ENCODE results near the gene KIF5C.

KIF5C gene

GRCh38 chr2:149031396-149031795 is 156.4 kb downstream of the KIF5C start (continued):
- TF ChIP-seq ZBTB11 (tag by site-specific recombination; conservative IDR thresholded peaks at IDR 0.05; ENCODE audit: low read depth) (no peak), ATF2 (tag by site-specific recombination; IDR thresholded peaks at IDR 0.05; ENCODE audit: low read depth) (no peak), ZNF48 (tag by site-specific recombination; IDR thresholded peaks at IDR 0.05) (no peak)

- no peaks in the 10 kb centered on the region for H3K9me3 ChIP-seq (ENCODE audit: control insufficient read depth, insufficient read depth, low read depth, low read length)
- CTCF ChIA-PET, result interaction anchor here (3.7 kb wide), 1 partner anchor 16 kb away, joined by 15 read pairs; no protein-coding TSS in a partner anchor
- no peaks in the 10 kb centered on the region for H3K36me3 ChIP-seq (ENCODE audit: control insufficient read depth in 2 of 2, insufficient read depth in 1 of 2, low read length in 2 of 2)
- TF ChIP-seq ZSCAN4 (tag by site-specific recombination; IDR thresholded peaks at IDR 0.05) (peak; percentile 30; the same call in 1 of the 2 replicates), EGR2 (tag by site-specific recombination; IDR thresholded peaks at IDR 0.05; ENCODE audit: low read depth) (peak; percentile 91), KLF1 (tag by site-specific recombination; IDR thresholded peaks at IDR 0.05) (peak; percentile 42; the same call in 1 of the 2 replicates), ZNF776 (tag by site-specific recombination; IDR thresholded peaks at IDR 0.05; ENCODE audit: borderline replicate concordance) (no peak), CTCF (tag by site-specific recombination; IDR thresholded peaks at IDR 0.05) (0 out of 2 replicates have a peak, but pooled peaks have one; percentile 9), ZBTB44 (tag by site-specific recombination; IDR thresholded peaks at IDR 0.05) (no peak), ZFHX2 (tag by site-specific recombination; conservative IDR thresholded peaks at IDR 0.05) (peak; percentile 93), KLF9 (tag by site-specific recombination; IDR thresholded peaks at IDR 0.05; ENCODE audit: low read depth) (peak; percentile 56), ZNF416 (tag by site-specific recombination; IDR thresholded peaks at IDR 0.05) (no peak), PBX3 (CRISPR knock-in tag; IDR thresholded peaks at IDR 0.05) (no peak)
- H3K27ac ChIP-seq (ENCODE audit: extremely low read depth, low read depth, low read length), result no peak overlapping the region
- no peaks in the 10 kb centered on the region for H3K4me1 ChIP-seq (ENCODE audit: control insufficient read depth, insufficient read depth, low read length)
- H3K4me3 ChIP-seq (ENCODE audit: low read depth, low read length), result no peak overlapping the region
- POLR2A ChIA-PET, result no interaction called here
These were observed 158.7 kb downstream of the KIF5C start for GRCh38 chr2:149033716-149034115.
